Fibroblast of lung (primary cell): ENCODE measurements around the gene SH2D5. TPM values are rescaled to one million over a fixed set of nuclear protein-coding genes. Genes with fewer than 3 reads are reported as not detected.
"Not testable (repeated sequence)": the region's sequence is repeated elsewhere in the genome, so short reads cannot be mapped to it uniquely, and the experiment has no call there.

ENCODE experiments used
- DNase-seq, 2 donors: peaks; one replicate each; pipeline versions ENCODE4 v3.0.0 to v3.0.0-alpha.2; 2010; ENCODE audit warnings: low read depth in 2 of 2
- H2AFZ ChIP-seq: 2 replicates; pipeline ENCODE4 v1.5.1; 2012; ENCODE audit warnings: low read length, control low read depth, inconsistent platforms
- H3K27ac ChIP-seq: 2 replicates; pipeline ENCODE4 v1.5.1; 2011; ENCODE audit warnings: low read length, control low read depth; ENCODE audit not compliant: insufficient read depth
- H3K27me3 ChIP-seq: 2 replicates; pipeline ENCODE4 v1.5.1; 2011; ENCODE audit warnings: mild to moderate bottlenecking, low read length; ENCODE audit not compliant: control insufficient read depth, insufficient read depth
- H3K36me3 ChIP-seq: 2 replicates; pipeline ENCODE4 v1.5.1; 2011; ENCODE audit warnings: low read length; ENCODE audit not compliant: control insufficient read depth, insufficient read depth
- H3K4me1 ChIP-seq: 2 replicates; pipeline ENCODE4 v1.5.1; 2011; ENCODE audit warnings: low read length; ENCODE audit not compliant: control insufficient read depth, insufficient read depth; ENCODE audit errors: extremely low read depth
- H3K4me2 ChIP-seq: 2 replicates; pipeline ENCODE4 v1.5.1; 2011; ENCODE audit warnings: low read length, control low read depth; ENCODE audit not compliant: insufficient read depth; ENCODE audit errors: extremely low read depth
- H3K4me3 ChIP-seq, 4 experiments: fragments of 200-600 bp in 1 of 4; sonication (generic) in 1 of 4; replicated peaks in 1 of 4; 2 replicates each; pipeline ENCODE4 v1.5.1; 2011 to 2016; ENCODE audit warnings: low read length in 4 of 4, low read depth in 3 of 4, mild to moderate bottlenecking in 3 of 4, control low read depth in 2 of 4, inconsistent platforms in 1 of 4, mixed read lengths in 1 of 4; ENCODE audit not compliant: insufficient read depth in 1 of 4; ENCODE audit errors: control extremely low read depth in 1 of 4
- H3K79me2 ChIP-seq: 2 replicates; pipeline ENCODE4 v1.5.1; 2012; ENCODE audit warnings: mild to moderate bottlenecking, low read length, inconsistent platforms; ENCODE audit not compliant: control insufficient read depth, insufficient read depth
- H3K9ac ChIP-seq: 2 replicates; pipeline ENCODE4 v1.5.1; 2011; ENCODE audit warnings: mild to moderate bottlenecking, low read length, control low read depth; ENCODE audit not compliant: insufficient read depth
- H3K9me3 ChIP-seq: 2 replicates; pipeline ENCODE4 v1.5.1; 2012; ENCODE audit warnings: low read depth, low read length; ENCODE audit not compliant: control insufficient read depth, insufficient read depth
- H4K20me1 ChIP-seq: 2 replicates; pipeline ENCODE4 v1.5.1; 2011; ENCODE audit warnings: low read length; ENCODE audit not compliant: control insufficient read depth, insufficient read depth; ENCODE audit errors: extremely low read depth
- CTCF ChIP-seq, 2 donors: IDR thresholded peaks in 1 of 2; conservative IDR thresholded peaks in 1 of 2; 1 replicate in 1 of 2; 2 replicates in 1 of 2; pipeline ENCODE4 v1.5.1; 2011 to 2012; ENCODE audit warnings: low read length in 2 of 2, control low read depth in 1 of 2, inconsistent platforms in 1 of 2, low read depth in 1 of 2, mild to moderate bottlenecking in 1 of 2
- EZH2 ChIP-seq: IDR thresholded peaks from 2 replicates; pipeline ENCODE4 v1.5.1; 2012; ENCODE audit warnings: low read length, control low read depth, mild to moderate bottlenecking; ENCODE audit errors: missing control alignments
- polyA plus RNA-seq, 2 donors: library from polyadenylated mRNA; depleted of rRNA in 1 of 2; stranded (reverse) in 1 of 2; unstranded in 1 of 2; fragments of >200 nt; gene quantifications; 2 replicates each; pipeline ENCODE4 v1.2.1, GENCODE V29; 2011 to 2012; ENCODE audit warnings: missing spikeins in 1 of 2
- total RNA-seq: library from RNA; depleted of rRNA; stranded (reverse); fragments of >200 nt; gene quantifications from 2 replicates; pipeline ENCODE4 v1.2.1, GENCODE V29; 2014

SH2D5 gene
- total and polyA plus RNA-seq, 2 donors (not counting 1 experiment from before 2014, with no cell fraction given): 3.6 to 5.0 TPM

GRCh38 chr1:20720631-20721091 lies 11.8 kb downstream of the SH2D5 start:
- Histone ChIP-seq H3K4me3 (no peak overlapping the region), H3K79me2 (no peaks in the 10 kb centered on the region), H3K4me2 (no peak overlapping the region), H3K36me3 (peaks cover 3% of the 10 kb centered on the region), H3K4me1 (peaks cover 2% of the 10 kb centered on the region), H3K9ac (no peak overlapping the region), H3K27ac (no peak overlapping the region), H3K27me3 (no peaks in the 10 kb centered on the region), H3K9me3 (no peaks in the 10 kb centered on the region), H2AFZ (no peak overlapping the region), H4K20me1 (no peaks in the 10 kb centered on the region)
- no peak for TF ChIP-seq EZH2
- no peak for TF ChIP-seq CTCF (conservative IDR thresholded peaks at IDR 0.05 in 1 of 2, IDR thresholded peaks at IDR 0.05 in 1 of 2; ENCODE audit: low read depth in 1 of 2, low read length in 2 of 2)
- no peak for DNase-seq

GRCh38 chr1:20719871-20720620 lies 12.5 kb downstream of the SH2D5 start:
- Histone ChIP-seq H3K4me1 (peaks cover 2% of the 10 kb centered on the region), H3K4me2 (no peak overlapping the region), H3K9me3 (no peaks in the 10 kb centered on the region), H3K79me2 (no peaks in the 10 kb centered on the region), H3K27me3 (no peaks in the 10 kb centered on the region), H3K9ac (no peak overlapping the region), H4K20me1 (no peaks in the 10 kb centered on the region), H3K36me3 (peaks cover 3% of the 10 kb centered on the region), H3K4me3 (no peak overlapping the region), H3K27ac (no peak overlapping the region), H2AFZ (no peak overlapping the region)
- DNase-seq: no peak
- TF ChIP-seq EZH2: no peak
- TF ChIP-seq CTCF (conservative IDR thresholded peaks at IDR 0.05 in 1 of 2, IDR thresholded peaks at IDR 0.05 in 1 of 2; ENCODE audit: low read depth in 1 of 2, low read length in 2 of 2): no peak

- Histone ChIP-seq H3K27me3 (no peaks in the 10 kb centered on the region), H2AFZ (no peak overlapping the region), H3K4me3 (no peak overlapping the region), H3K27ac (no peak overlapping the region), H3K9ac (no peak overlapping the region), H3K4me2 (no peak overlapping the region), H3K79me2 (no peaks in the 10 kb centered on the region), H3K9me3 (no peaks in the 10 kb centered on the region), H3K36me3 (peaks cover 3% of the 10 kb centered on the region), H4K20me1 (no peaks in the 10 kb centered on the region), H3K4me1 (peaks cover 2% of the 10 kb centered on the region)
- TF ChIP-seq EZH2 (no peak), CTCF (conservative IDR thresholded peaks at IDR 0.05 in 1 of 2, IDR thresholded peaks at IDR 0.05 in 1 of 2; ENCODE audit: low read depth in 1 of 2, low read length in 2 of 2) (no peak)
- no peak for DNase-seq
These were observed 13.2 kb downstream of the SH2D5 start for GRCh38 chr1:20719261-20719660.

- peak overlapping the region; percentile 53 for H3K9ac ChIP-seq
- peak overlapping the region; percentile 51 for H3K4me2 ChIP-seq
These were observed 14.1 kb downstream of the SH2D5 start for GRCh38 chr1:20718343-20718882.

More at GRCh38 chr1:20718343-20718882, 14.1 kb downstream of the SH2D5 start:
- not testable (repeated sequence) for H3K4me1 ChIP-seq, DNase-seq, H3K9me3 ChIP-seq, H3K79me2 ChIP-seq, H3K27me3 ChIP-seq, H3K27ac ChIP-seq, H4K20me1 ChIP-seq, H3K36me3 ChIP-seq
- H3K4me3 ChIP-seq: peak overlapping the region in 1 of 4 experiments; percentile 52
- H2AFZ ChIP-seq: peak overlapping the region; percentile 41
